GM12892 (cell line): ENCODE results near the gene ZNF219.

Source experiments
- POLR2A ChIP-seq: IDR thresholded peaks from 2 replicates; pipeline ENCODE4 v1.6.1; 2011; ENCODE audit warnings: low read depth, low read length, control low read depth
- POLR2AphosphoS5 ChIP-seq: IDR thresholded peaks from 2 replicates; pipeline ENCODE4 v1.6.1; 2011; ENCODE audit warnings: low read depth, low read length, control low read depth
- TAF1 ChIP-seq: IDR thresholded peaks from 2 replicates; pipeline ENCODE4 v1.6.1; 2011; ENCODE audit warnings: low read depth, mild to moderate bottlenecking, control low read depth, low read length, borderline replicate concordance

DNA sequence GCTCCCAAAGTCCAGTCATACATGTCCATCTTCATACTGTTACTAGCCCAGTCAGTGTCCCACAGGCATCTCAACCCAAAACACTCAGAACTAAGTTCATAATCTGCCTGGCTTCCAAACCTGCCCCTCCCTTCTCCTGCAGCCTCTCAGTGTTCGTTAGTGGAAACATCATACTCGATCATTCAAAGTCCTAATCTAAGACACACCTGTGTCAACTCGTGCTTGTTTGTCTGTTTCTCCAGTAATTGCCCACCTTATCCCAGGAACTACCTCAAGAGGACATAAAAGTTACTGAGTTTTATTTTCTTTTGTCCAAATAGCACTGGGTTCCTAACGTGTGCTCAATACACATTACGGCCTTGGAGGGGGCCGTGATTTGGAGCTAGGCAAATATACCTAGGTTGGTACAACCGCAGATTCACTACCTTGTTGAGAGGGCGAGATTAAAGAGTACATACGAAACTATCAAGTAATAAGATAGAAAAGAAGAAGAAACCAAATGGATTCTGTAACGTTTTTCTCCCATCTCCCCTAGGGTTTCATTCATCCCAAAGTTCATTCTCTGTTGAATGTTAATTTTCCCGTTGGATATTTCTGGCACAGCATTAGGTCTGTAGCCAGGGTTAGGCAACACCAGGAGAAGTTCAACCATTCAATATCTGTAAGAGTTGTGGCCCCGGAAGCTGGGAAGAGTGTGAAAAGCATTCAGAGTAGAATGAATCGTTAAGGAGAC, 37.7 kb downstream of the ZNF219 start:
- no peak for TF ChIP-seq POLR2A
- no peak for TF ChIP-seq POLR2AphosphoS5
- no peak for TF ChIP-seq TAF1
